ENCODE measurements around the gene MXRA7.

The MXRA7 gene

DNA sequence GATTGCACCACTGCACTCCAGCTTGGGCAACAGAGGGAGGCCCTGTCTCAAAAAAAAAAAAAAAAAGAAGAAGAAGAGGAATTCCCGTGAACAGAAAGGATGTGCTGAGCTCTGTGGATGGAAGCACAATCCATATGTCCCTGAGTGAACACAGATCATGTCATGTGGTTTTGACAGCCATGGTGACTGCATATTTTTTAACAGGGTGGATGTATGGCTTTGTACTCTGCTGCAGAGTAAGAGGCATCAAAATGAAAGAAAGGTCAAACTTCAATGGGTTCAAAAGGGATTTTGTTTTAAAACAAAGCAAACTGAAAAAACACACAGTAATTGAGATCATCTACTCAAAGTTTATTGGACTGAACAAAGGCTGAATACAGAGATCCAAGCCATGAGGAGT, 31.5 kb downstream of the MXRA7 start:
- Histone ChIP-seq H3K9me3 (ENCODE audit: control insufficient read depth, low read length) (no peaks in the 10 kb centered on the region), H3K4me3 (ENCODE audit: low read length) (no peak overlapping the region), H3K4me1 (ENCODE audit: control insufficient read depth, insufficient read depth, low read length) (peaks cover 25% of the 10 kb centered on the region), H3K36me3 (ENCODE audit: control insufficient read depth, insufficient read depth, low read length, severe bottlenecking) (peaks cover 69% of the 10 kb centered on the region), H3K27me3 (replicated peaks; ENCODE audit: control insufficient read depth, insufficient read depth, low read length) (no peaks in the 10 kb centered on the region), H3K9ac (ENCODE audit: low read length) (no peak overlapping the region)
- no peak for DNase-seq (ENCODE audit: low read depth)

GRCh38 chr17:76678330-76678729, 32.4 kb downstream of the MXRA7 start:
- no peak overlapping the region for H3K4me3 ChIP-seq (ENCODE audit: low read length)
- peaks cover 22% of the 10 kb centered on the region for H3K4me1 ChIP-seq (ENCODE audit: control insufficient read depth, insufficient read depth, low read length)
- H3K27me3 ChIP-seq (replicated peaks; ENCODE audit: control insufficient read depth, insufficient read depth, low read length) = no peaks in the 10 kb centered on the region
- H3K36me3 ChIP-seq (ENCODE audit: control insufficient read depth, insufficient read depth, low read length, severe bottlenecking) = peaks cover 64% of the 10 kb centered on the region
- H3K9me3 ChIP-seq (ENCODE audit: control insufficient read depth, low read length) = no peaks in the 10 kb centered on the region
- H3K9ac ChIP-seq (ENCODE audit: low read length) = no peak overlapping the region
- no peak for DNase-seq (ENCODE audit: low read depth)

DNA sequence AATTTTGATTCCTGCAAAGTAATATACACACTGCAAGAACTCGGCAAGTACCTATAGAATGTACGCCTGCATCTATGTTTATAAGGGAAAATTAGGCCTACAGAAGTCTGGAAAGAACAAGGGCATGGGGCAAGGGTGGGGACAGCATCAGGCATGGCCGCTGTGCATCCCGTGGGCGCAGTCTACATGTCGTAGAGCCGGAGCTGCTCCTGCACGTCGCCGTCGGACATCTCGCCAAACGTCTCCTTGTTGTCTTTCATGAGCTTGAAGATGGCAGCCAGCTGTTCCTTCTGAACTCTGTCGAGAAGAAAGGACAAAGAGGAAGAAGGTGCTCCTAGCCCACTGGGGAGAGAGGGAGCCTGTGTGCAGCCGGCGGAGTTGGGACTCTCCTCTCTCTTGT, 33.4 kb downstream of the MXRA7 start:
- H3K9me3 ChIP-seq (ENCODE audit: control insufficient read depth, low read length) = no peaks in the 10 kb centered on the region
- no peak overlapping the region for H3K4me3 ChIP-seq (ENCODE audit: low read length)
- H3K4me1 ChIP-seq (ENCODE audit: control insufficient read depth, insufficient read depth, low read length) = peaks cover 17% of the 10 kb centered on the region
- H3K36me3 ChIP-seq (ENCODE audit: control insufficient read depth, insufficient read depth, low read length, severe bottlenecking) = peaks cover 54% of the 10 kb centered on the region
- no peaks in the 10 kb centered on the region for H3K27me3 ChIP-seq (replicated peaks; ENCODE audit: control insufficient read depth, insufficient read depth, low read length)
- no peak for DNase-seq (ENCODE audit: low read depth)
- H3K9ac ChIP-seq (ENCODE audit: low read length) = no peak overlapping the region

DNA sequence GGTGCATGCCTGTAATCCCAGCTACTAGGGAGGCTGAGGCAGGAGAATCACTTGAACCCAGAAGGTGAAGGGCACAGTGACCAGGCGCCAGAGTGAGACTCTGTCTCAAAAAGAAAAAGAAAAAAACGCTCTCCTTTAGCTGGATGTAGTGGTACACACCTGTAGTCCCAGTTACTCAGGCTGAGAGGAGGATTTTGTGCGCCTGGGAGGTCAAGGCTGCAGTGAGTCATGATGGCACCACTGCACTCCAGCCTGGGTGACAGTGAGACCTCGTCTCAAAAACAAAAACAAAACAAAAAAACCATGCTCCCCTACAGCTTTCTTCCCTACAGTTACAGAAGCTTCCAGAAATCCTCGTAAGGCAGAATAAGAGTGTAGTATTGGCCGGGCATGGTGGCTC, 34.1 kb downstream of the MXRA7 start:
- Histone ChIP-seq H3K9ac (ENCODE audit: low read length) (no peak overlapping the region), H3K27me3 (replicated peaks; ENCODE audit: control insufficient read depth, insufficient read depth, low read length) (no peaks in the 10 kb centered on the region), H3K36me3 (ENCODE audit: control insufficient read depth, insufficient read depth, low read length, severe bottlenecking) (peaks cover 54% of the 10 kb centered on the region), H3K9me3 (ENCODE audit: control insufficient read depth, low read length) (no peaks in the 10 kb centered on the region), H3K4me1 (ENCODE audit: control insufficient read depth, insufficient read depth, low read length) (peaks cover 12% of the 10 kb centered on the region), H3K4me3 (ENCODE audit: low read length) (no peak overlapping the region)
- no peak for DNase-seq (ENCODE audit: low read depth)

DNA sequence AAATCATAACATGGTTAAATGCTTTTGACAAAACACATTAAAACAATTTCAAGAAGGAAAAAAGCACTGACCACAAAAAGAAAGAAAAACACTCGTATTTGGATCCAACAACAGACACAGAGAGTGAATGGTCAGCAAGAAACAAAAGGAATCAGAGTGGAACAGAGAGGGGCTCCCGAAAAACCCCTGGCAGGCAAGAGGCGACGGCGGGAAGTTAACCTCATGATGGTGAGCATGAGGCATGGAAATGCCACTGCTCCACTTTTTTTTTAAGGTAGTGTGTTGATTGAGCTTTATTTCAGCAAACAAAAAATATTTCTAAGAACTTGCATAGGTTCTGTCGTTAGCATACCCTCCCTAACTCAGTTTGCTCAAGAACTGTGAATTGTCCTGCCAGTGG, 35.1 kb downstream of the MXRA7 start:
- Histone ChIP-seq H3K36me3 (ENCODE audit: control insufficient read depth, insufficient read depth, low read length, severe bottlenecking) (peaks cover 53% of the 10 kb centered on the region), H3K4me3 (ENCODE audit: low read length) (no peak overlapping the region), H3K9ac (ENCODE audit: low read length) (no peak overlapping the region), H3K27me3 (replicated peaks; ENCODE audit: control insufficient read depth, insufficient read depth, low read length) (no peaks in the 10 kb centered on the region), H3K4me1 (ENCODE audit: control insufficient read depth, insufficient read depth, low read length) (peaks cover 13% of the 10 kb centered on the region), H3K9me3 (ENCODE audit: control insufficient read depth, low read length) (no peaks in the 10 kb centered on the region)
- DNase-seq (ENCODE audit: low read depth) = no peak

GRCh38 chr17:76674600-76674999, 36.2 kb downstream of the MXRA7 start:
- Histone ChIP-seq H3K9ac (ENCODE audit: low read length) (no peak overlapping the region), H3K36me3 (ENCODE audit: control insufficient read depth, insufficient read depth, low read length, severe bottlenecking) (peaks cover 48% of the 10 kb centered on the region), H3K9me3 (ENCODE audit: control insufficient read depth, low read length) (no peaks in the 10 kb centered on the region), H3K27me3 (replicated peaks; ENCODE audit: control insufficient read depth, insufficient read depth, low read length) (no peaks in the 10 kb centered on the region), H3K4me1 (ENCODE audit: control insufficient read depth, insufficient read depth, low read length) (peaks cover 13% of the 10 kb centered on the region), H3K4me3 (ENCODE audit: low read length) (no peak overlapping the region)
- DNase-seq (ENCODE audit: low read depth) = no peak

DNA sequence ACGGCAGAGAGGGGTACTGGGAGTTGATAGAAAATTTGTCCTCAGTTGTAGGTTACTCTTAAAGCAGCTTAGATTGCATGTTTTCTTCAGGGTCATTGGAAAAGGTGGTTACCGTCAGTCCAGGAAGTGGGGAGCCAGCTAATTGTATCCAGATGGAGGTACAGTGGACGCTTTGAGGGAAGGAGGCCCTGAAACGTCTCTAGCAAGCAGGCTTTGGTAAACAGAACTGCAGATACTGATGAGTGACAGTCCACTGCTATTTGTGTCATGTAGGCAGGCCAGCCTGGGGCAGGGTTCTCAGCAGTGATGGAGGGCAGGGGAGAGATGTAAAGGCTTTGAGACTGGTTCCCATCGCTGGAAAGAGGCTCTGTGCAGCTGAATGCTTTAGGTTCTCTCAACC, 37.0 kb downstream of the MXRA7 start:
- no peak overlapping the region for H3K9ac ChIP-seq (ENCODE audit: low read length)
- no peaks in the 10 kb centered on the region for H3K9me3 ChIP-seq (ENCODE audit: control insufficient read depth, low read length)
- peaks cover 41% of the 10 kb centered on the region for H3K36me3 ChIP-seq (ENCODE audit: control insufficient read depth, insufficient read depth, low read length, severe bottlenecking)
- H3K27me3 ChIP-seq (replicated peaks; ENCODE audit: control insufficient read depth, insufficient read depth, low read length) = no peaks in the 10 kb centered on the region
- peaks cover 13% of the 10 kb centered on the region for H3K4me1 ChIP-seq (ENCODE audit: control insufficient read depth, insufficient read depth, low read length)
- H3K4me3 ChIP-seq (ENCODE audit: low read length) = no peak overlapping the region
- DNase-seq (ENCODE audit: low read depth) = peak; percentile 64

DNA sequence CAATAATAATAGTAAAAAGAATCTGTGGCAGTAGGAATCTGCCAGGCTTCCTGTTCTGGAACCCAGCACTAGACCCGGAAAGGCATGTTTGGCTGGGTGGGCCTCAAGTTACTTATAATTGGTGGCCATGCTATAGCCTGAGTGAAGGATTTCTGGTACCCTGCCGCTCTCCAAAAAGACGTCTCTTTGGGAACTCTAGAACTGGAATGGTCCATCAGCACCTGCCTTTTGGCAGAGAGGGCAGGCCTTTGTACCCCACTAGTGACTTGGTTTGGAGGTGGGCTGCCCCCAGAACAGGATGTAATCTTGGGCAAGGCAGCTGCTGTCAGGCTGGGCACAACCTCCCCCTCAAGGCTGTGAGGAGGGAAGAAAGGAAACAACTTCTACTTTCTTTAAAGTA, 37.9 kb downstream of the MXRA7 start:
- Histone ChIP-seq H3K9ac (ENCODE audit: low read length) (no peak overlapping the region), H3K36me3 (ENCODE audit: control insufficient read depth, insufficient read depth, low read length, severe bottlenecking) (peaks cover 32% of the 10 kb centered on the region), H3K4me1 (ENCODE audit: control insufficient read depth, insufficient read depth, low read length) (peaks cover 17% of the 10 kb centered on the region), H3K27me3 (replicated peaks; ENCODE audit: control insufficient read depth, insufficient read depth, low read length) (no peaks in the 10 kb centered on the region), H3K4me3 (ENCODE audit: low read length) (no peak overlapping the region), H3K9me3 (ENCODE audit: control insufficient read depth, low read length) (no peaks in the 10 kb centered on the region)
- DNase-seq (ENCODE audit: low read depth) = no peak

DNA sequence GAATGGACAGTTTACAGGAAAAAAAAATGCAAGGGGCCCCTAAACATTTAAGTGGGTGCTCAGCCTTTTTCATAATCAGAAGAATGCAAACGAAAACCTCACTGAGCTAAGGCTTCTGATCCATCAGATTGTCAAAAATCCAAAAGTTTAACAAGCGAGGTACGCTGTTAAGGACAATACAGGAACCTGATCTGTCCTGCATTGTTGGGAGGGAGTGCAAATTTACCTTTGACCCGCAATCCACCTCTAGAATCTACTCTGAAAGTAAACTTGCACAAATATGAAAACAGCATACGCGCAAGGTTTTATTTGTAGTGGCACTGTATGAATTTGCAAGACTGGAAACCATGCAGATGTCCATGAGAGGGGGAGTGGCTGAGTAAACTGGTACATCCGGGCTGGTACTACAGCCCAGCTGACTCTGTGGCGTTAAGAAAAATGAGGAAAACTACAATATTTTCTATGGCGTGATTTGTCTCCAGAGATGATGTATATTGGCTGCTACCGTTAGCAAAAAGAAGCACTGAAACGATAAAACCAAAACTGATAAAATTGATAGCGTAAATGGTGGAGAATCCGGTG, 38.4 kb downstream of the MXRA7 start:
- H3K4me3 ChIP-seq (ENCODE audit: low read length) = peak overlapping the region; percentile 88
- DNase-seq (ENCODE audit: low read depth) = no peak
- H3K36me3 ChIP-seq (ENCODE audit: control insufficient read depth, insufficient read depth, low read length, severe bottlenecking) = peaks cover 27% of the 10 kb centered on the region
- H3K9ac ChIP-seq (ENCODE audit: low read length) = peak overlapping the region; percentile 92
- no peaks in the 10 kb centered on the region for H3K9me3 ChIP-seq (ENCODE audit: control insufficient read depth, low read length)
- no peaks in the 10 kb centered on the region for H3K27me3 ChIP-seq (replicated peaks; ENCODE audit: control insufficient read depth, insufficient read depth, low read length)
- peaks cover 21% of the 10 kb centered on the region for H3K4me1 ChIP-seq (ENCODE audit: control insufficient read depth, insufficient read depth, low read length)

GRCh38 chr17:76671912-76672262, 38.9 kb downstream of the MXRA7 start:
- no peaks in the 10 kb centered on the region for H3K9me3 ChIP-seq (ENCODE audit: control insufficient read depth, low read length)

DNA sequence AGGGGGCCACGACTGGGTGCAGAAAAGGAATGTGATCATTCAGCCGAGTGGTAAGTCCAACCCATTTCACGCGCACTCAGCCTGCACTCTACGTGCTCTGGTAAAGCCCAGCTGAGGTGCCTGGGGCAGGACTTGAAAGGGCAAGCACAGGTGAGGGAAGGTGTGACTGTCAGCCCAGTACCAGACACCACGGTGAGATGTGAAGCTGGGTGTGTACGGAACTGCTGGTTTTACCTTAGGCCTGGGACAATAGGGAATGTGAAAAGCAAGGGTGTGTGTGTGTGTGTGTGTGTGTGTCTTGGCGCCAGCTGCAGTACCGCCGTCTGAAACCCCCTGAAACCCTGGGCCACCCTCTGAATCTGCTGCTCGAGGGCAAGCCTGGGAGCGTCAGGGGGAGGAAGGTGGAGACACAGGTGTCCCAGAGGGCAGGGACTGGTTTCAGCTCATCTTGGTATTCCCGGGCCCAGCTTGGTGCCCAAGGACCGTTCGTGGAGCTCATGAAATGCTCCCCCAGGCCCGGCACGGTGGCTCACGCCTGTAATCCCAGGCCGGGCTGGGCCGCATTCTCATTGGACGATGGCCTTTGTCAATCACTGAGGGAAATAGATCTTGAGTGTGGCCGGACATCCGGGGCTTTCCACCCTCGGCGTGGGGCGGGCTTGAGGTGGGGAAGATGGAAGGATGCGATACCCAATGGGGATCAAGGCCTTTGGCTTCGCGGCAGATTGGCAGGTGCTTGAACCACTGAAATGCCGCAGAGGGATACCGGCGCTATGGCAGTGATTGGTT, 39.4 kb downstream of the MXRA7 start:
- H3K4me3 ChIP-seq (ENCODE audit: low read length) = peak overlapping the region; percentile 88
- no peaks in the 10 kb centered on the region for H3K9me3 ChIP-seq (ENCODE audit: control insufficient read depth, low read length)
- peak; percentile 100 for DNase-seq (ENCODE audit: low read depth)
- peak overlapping the region; percentile 92 for H3K9ac ChIP-seq (ENCODE audit: low read length)
- peaks cover 21% of the 10 kb centered on the region for H3K4me1 ChIP-seq (ENCODE audit: control insufficient read depth, insufficient read depth, low read length)
- H3K27me3 ChIP-seq (replicated peaks; ENCODE audit: control insufficient read depth, insufficient read depth, low read length) = no peaks in the 10 kb centered on the region
- H3K36me3 ChIP-seq (ENCODE audit: control insufficient read depth, insufficient read depth, low read length, severe bottlenecking) = peaks cover 20% of the 10 kb centered on the region

More at GRCh38 chr17:76671912-76672262, 38.9 kb downstream of the MXRA7 start:
- Histone ChIP-seq H3K4me3 (ENCODE audit: low read length) (peak overlapping the region; percentile 88), H3K27me3 (replicated peaks; ENCODE audit: control insufficient read depth, insufficient read depth, low read length) (no peaks in the 10 kb centered on the region), H3K4me1 (ENCODE audit: control insufficient read depth, insufficient read depth, low read length) (peaks cover 21% of the 10 kb centered on the region), H3K36me3 (ENCODE audit: control insufficient read depth, insufficient read depth, low read length, severe bottlenecking) (peaks cover 23% of the 10 kb centered on the region), H3K9ac (ENCODE audit: low read length) (peak overlapping the region; percentile 92)
- DNase-seq (ENCODE audit: low read depth) = no peak

Data from adipocyte (in vitro differentiated cells).